ENCODE measurements around the gene ERI3.

DNA sequence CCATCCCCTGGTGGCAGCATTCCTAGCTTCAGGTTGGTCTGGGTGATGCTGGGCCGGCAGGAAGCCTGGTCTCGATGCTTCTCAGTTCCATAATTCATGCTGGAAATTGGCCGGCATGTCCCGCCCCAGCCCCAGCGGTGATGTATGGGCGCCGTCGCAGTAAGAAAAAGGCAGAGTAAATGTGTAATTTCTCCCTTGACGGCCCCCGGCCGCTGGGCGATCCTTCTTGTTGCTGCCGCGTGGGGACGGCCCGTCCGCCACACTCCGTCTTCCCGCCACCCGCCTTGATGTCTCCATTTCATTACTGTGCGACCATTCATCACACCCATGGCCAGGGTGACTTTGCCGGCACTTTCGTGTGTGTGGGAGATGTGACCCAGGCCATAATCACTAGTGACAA is 133.3 kb downstream of the ERI3 start:
- no peak for TF ChIP-seq ZNF546 (CRISPR knock-in tag; conservative IDR thresholded peaks at IDR 0.05)
- no peak for TF ChIP-seq CTCF (CRISPR knock-in tag; IDR thresholded peaks at IDR 0.05)
- no peak for TF ChIP-seq TAF1 (CRISPR knock-in tag; IDR thresholded peaks at IDR 0.05)
- no peak for TF ChIP-seq TBL1XR1 (IDR thresholded peaks at IDR 0.05; ENCODE audit: borderline replicate concordance, low read length, partially characterized antibody)
- TF ChIP-seq, protein P1, sequence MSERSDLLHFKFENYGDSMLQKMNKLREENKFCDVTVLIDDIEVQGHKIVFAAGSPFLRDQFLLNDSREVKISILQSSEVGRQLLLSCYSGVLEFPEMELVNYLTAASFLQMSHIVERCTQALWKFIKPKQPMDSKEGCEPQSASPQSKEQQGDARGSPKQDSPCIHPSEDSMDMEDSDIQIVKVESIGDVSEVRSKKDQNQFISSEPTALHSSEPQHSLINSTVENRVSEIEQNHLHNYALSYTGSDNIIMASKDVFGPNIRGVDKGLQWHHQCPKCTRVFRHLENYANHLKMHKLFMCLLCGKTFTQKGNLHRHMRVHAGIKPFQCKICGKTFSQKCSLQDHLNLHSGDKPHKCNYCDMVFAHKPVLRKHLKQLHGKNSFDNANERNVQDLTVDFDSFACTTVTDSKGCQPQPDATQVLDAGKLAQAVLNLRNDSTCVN (CRISPR knock-in tag; IDR thresholded peaks at IDR 0.05; ENCODE audit: borderline replicate concordance): no peak
- TF ChIP-seq SAFB2 (CRISPR knock-in tag; IDR thresholded peaks at IDR 0.05; ENCODE audit: borderline replicate concordance, low read depth): no peak
- no peak for TF ChIP-seq NCOR1 (IDR thresholded peaks at IDR 0.05; ENCODE audit: borderline replicate concordance, low read length)
- TF ChIP-seq ZNF558 (CRISPR knock-in tag; IDR thresholded peaks at IDR 0.05; ENCODE audit: borderline replicate concordance): no peak
- TF ChIP-seq ZNF607 (CRISPR knock-in tag; IDR thresholded peaks at IDR 0.05; ENCODE audit: borderline replicate concordance): no peak
- no peak for TF ChIP-seq MTF1 (CRISPR knock-in tag; IDR thresholded peaks at IDR 0.05)
- TF ChIP-seq UBTF (CRISPR knock-in tag; IDR thresholded peaks at IDR 0.05): no peak
- no peak for TF ChIP-seq NFE2L1 (CRISPR knock-in tag; IDR thresholded peaks at IDR 0.05; ENCODE audit: borderline replicate concordance)
- no peak for TF ChIP-seq CCDC6 (CRISPR knock-in tag; IDR thresholded peaks at IDR 0.05)
- TF ChIP-seq SPEN (CRISPR knock-in tag; IDR thresholded peaks at IDR 0.05; ENCODE audit: low read depth): no peak
